ENCODE results near the gene HNRNPLL. TPM values are rescaled to one million over a fixed set of nuclear protein-coding genes. Genes with fewer than 3 reads are reported as not detected.
A peak's percentile ranks its signal among the peaks of the same experiment; 100 is the strongest.

HNRNPLL gene
- total and polyA plus RNA-seq, 2 of the 13 experiments (the other 11 are each of a cell fraction or from before 2014, with no cell fraction given): 49.4 to 103 TPM

DNA sequence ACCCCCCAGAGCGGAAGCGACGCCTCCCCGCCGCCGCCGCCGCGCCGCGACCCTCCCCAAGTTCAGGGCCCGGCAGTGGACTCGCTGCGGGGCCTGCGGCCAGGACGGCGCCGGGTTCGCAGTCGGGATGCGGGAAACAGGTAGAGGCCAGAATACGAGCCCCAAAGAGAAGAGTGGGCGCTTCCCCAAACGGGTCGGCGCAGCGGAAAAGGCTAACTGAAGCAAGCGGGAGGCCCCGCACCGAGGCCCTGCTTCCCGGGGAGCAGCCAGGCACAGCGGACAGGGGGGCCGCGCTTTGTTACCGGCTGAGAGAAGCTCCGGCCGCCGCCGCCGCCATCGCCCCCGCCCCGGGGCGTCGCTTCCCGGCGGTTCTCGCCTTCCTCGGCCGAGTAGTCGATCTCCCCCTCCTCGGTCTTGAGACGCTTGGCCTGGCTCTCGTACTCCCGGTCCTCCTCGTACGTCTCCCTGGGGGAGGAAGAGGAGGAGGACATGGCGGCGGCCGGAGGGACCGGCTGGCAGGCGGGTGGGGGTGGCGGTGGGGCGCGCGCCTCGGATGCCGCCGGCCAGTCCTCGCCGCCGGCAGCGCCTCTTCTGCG lies 494 bp downstream of the HNRNPLL start (continued):
- TF ChIP-seq ZBTB42 (CRISPR knock-in tag; IDR thresholded peaks at IDR 0.05) (0 out of 2 replicates have a peak, but pooled peaks have one; percentile 10), FOXK1 (CRISPR knock-in tag; IDR thresholded peaks at IDR 0.05; ENCODE audit: borderline replicate concordance, low read depth) (no peak), PTBP1 (IDR thresholded peaks at IDR 0.05; ENCODE audit: low read depth, low read length, poor library complexity, severe bottlenecking) (peak; percentile 89), ZNF280D (CRISPR knock-in tag; IDR thresholded peaks at IDR 0.05) (0 out of 2 replicates have a peak, but pooled peaks have one; percentile 1), HMGXB3 (CRISPR knock-in tag; IDR thresholded peaks at IDR 0.05; ENCODE audit: borderline replicate concordance) (no peak), ZNF20 (CRISPR knock-in tag; IDR thresholded peaks at IDR 0.05) (0 out of 2 replicates have a peak, but pooled peaks have one; percentile 57), ZNF44 (CRISPR knock-in tag; IDR thresholded peaks at IDR 0.05) (peak; percentile 64; the same call in 1 of the 2 replicates), TEF (CRISPR knock-in tag; IDR thresholded peaks at IDR 0.05) (0 out of 2 replicates have a peak, but pooled peaks have one; percentile 33), PAXIP1 (CRISPR knock-in tag; conservative IDR thresholded peaks at IDR 0.05) (no peak), FOXO1 (CRISPR knock-in tag; IDR thresholded peaks at IDR 0.05) (no peak), PRDM10 (CRISPR knock-in tag; IDR thresholded peaks at IDR 0.05; ENCODE audit: low read depth) (no peak), ZNF850 (CRISPR knock-in tag; conservative IDR thresholded peaks at IDR 0.05) (no peak; the same call in 1 of the 2 replicates)
